Fibroblast of skin of right quadriceps (primary cell): ENCODE measurements around the gene WASF3.

ENCODE experiments used
- DNase-seq: peaks from one replicate; pipeline ENCODE4 v3.0.0-alpha.2; 2013

Gene WASF3

DNA sequence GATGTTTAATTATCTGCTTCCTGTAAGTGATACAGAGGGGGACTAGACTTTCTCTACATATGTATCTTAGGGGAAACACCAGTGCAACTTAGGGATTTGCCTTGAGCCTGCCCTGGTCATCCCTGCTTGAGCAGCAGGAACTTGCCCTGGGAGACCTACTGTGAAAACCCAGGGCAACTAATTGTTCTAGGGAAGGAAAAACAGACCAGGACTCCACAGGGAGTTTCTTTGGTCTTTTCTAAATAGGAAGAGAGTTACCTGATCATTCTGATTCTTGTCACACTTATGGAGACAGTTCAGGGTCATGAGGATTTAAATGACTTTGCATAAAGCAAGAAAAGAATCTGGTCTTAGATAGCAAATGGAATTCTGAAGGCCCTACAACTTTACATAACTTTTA, 89.1 kb downstream of the WASF3 start:
- no peak for DNase-seq

DNA sequence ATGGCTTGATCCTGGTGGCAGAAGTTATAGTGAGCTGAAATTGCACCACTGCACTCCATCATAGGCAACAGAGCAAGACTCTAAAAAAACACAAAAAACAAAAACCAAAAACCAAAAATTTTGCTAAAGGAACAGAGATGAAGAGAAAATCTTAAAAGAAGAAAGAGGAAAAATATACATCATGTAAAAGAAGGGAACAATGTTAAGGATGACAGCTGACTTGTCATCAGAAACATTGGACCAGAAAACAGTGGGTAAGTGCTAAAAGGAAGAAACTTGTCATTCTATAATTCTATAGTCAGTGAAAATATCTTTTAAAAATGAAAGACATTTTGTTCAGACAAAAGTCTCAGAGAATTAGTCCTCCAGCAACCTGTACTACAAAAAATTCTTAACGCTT, 93.8 kb downstream of the WASF3 start:
- DNase-seq, result no peak

DNA sequence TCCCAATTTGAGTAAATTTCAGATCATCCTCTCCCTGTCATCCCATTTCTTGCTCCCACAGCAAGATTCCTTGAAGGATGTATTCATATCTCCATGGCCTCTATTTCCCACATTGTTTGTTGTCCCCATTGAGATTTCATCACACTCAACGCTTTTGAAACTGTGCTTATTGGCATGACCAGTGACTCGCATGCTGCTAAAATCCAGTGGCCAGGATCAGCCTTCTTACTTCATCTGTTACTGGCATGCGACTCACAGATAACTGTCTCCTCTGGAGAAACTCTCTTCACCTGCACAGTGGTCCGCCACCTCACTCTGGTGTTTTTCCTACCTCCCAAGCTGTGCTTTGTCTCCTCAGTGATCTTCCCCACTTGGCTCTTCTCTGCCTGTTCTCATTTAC, 95.8 kb downstream of the WASF3 start:
- DNase-seq, result peak; percentile 32

DNA sequence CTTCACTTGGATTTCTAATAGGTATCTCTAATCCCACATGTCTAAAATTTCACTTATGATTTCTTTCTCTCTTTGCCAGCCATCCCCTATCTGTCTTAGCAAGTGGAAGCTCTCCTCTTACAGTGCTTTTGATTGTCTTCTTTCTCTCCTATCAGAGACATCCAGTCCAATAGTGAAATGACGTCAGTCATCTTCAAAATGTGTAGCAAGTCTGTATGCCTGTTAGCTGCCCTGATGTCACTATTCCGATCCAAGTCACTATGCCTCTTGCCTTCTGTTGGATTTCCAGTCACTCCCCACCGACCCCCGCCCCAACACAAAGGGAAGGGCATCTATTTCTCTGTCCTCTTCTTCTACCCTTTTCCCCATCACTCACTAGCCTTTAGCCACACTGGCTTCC, 96.4 kb downstream of the WASF3 start:
- DNase-seq, result no peak

DNA sequence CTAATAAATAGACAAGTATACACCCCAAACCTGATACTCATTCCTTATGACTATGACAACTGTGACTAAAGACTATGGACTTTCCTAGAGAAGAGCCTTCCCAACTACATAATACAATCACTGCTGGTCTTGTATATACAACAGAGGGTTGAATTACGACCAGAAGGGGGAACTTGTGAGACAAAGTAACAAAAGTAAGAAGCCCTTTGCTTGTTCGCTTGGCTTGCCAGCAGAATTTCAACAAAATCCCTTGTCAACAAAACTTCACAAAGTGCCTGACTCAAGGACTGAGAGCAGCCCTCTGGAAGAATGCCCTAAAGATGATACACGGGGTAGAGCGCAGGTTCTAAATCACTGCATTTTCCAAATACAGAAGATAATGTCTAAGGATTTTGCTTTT, 99.4 kb downstream of the WASF3 start:
- no peak for DNase-seq

DNA sequence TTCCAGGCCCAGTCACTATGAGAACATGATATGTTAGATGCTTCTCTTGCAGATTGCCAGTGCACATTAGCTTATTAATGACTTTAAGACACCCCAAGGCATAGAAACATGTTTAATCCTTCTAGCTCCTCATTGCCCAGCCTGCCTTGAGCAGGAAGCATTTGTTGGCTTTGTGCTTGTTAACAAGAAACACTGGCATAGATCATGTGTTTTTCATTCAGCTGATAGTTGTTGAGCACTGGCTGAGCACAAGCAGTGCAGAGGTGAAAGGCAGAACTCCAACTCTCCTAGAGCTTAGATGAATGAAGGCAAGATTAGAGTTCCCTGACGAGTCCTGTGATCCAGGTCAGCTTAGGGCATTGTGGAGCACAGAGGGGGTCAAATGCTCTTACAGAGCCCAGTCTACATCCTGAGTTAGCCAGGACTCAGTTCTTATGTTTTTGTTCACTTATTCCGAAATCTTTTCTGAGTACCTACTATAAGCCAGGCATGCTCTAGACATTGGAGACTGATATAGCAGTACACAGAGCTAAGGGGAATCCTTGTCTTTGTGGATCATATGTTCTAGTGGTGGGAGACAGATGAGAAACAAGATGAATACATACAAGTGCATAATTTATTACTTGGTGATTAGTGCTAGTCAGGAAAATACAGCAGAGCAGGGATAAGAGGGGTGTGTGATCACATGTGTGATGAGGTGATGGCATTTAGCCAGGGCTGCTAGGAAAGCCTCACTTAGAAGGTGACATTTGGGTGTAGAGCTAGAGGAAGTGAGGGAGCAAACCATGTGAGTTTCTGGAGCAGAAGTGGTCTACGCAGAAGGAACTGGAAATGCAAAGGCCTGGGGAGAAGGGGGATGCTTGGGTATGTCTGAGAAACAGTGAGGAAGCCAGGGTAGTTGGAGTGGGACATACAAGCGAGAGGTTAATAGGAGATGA, 101.2 kb downstream of the WASF3 start:
- DNase-seq, result no peak

DNA sequence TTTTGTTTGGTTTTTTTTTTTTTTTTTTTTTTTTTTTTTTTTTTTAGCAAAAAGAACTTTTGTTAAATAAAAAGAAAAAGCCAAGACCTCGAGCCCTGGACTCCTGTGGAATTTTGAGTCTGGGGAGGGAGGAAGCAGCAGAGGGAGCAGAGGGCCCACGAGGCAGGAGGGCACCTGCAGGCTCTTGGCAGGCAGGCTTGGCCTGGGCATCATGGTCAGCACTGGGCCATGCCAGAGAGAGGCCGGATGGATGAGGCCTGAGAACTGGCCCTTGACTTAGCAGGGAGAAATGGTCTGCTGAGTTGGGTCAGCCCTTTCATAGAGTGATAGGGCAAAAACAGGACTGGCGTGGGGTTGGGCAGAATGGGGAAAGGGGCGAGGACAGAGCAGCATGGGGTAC, 102.7 kb downstream of the WASF3 start:
- no peak for DNase-seq

DNA sequence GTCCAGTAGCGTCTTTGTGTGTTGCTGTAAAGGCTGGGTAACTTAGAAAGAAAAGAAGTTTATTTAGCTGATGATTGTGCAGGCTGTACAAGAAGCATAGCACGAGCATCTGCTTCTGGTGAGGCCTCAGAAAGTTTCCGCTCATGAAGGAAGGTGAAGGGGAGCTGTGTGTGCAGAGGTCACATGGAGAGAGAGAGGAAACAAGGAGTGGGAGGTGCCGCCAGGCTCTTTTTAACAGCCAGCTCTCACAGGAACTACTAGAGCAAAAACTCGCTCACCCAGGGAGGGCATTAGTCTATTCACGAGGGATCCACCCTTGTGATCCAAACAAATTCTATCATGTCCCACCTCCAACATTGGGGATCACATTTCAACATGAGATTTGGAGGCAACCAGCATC, 103.3 kb downstream of the WASF3 start:
- DNase-seq, result no peak

DNA sequence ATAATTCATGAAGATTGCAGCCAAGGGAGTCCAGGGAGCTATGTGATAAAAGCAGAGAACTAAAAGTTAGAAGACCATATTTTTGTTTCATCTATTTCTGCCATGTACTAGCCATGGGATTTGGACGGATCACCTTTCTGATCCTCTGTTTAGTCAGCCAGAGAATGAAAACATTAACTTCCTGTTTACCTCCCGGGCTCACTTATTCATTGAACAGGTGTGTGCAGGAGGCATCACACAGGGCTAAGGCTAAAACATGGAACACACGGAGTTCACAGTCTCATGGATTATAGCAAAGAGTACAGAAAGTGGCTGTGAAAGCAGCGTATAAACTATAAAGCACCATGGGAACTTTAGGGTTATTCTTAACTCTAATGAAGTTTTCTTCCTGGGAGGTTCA, 106.3 kb downstream of the WASF3 start:
- no peak for DNase-seq

DNA sequence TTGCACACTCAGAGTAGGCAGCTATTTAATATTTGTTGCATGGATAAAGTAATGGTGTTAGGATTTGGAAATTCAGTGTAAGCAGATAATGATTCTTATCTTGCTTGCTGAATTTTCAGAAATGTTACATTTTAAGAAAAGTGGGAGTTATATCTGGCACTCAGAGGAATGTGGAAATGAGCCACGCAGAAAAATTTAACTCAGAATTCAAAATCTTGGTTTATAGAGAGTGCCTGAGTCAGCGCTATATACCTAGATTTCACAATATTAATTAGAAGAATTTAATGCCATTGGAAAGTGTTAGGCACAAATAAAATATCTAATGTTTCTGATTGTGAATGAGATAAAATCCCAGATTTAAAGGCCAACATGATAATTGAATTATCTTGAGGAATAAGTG, 106.8 kb downstream of the WASF3 start:
- no peak for DNase-seq

DNA sequence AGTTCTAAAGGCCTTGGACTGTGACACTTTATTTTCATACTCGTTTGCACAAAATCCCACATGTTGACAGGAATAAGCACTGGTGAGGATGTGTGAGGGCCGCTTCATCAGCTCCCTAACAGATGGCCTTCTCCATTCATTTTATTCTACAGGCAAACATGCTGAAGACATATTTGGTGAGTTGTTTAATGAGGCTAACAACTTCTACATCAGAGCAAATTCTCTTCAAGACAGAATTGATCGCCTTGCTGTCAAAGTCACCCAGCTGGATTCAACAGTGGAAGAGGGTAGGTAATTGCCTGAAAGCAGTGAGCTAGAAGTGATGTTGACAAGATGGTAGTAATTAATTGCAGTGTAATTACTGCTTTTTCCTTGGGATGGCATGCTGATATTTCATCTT, 107.4 kb downstream of the WASF3 start:
- DNase-seq, result peak; percentile 42

DNA sequence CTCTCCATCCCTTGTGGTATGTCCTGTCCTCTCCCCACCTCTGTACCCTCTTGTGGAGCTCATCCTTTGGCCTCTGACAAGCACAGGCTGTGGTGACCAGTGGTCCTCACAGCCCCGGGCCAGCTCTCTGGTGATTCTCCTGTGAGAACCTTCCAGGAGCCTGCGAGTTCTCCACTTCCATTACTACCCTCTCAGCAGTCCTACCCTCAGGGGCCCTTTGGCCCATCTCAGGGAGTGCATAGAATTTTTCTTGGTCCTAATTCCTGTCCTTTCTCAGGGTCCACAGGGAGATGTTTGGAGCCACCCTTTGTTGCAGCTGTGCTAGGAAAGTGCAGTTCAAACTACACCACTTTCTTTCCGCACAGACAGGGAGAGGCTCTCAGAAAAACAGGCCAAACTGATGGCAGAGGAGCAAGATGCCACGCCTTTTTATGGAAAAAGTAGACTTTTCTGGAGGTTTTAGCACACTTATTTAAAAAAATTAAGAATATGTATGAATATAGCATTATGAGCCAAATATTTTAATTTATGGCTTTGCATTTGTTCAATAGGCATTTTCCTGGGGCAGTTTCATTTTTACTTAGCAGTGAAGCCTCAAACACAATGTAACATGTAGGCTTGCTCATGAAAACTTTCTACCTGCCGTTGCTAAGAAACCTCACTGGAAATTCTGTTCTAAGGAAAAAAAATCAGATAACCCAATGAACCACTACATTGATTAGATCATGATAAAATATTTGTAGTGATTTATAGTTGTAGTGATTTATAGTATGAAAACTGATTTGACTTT, 111.1 kb downstream of the WASF3 start:
- no peak for DNase-seq

DNA sequence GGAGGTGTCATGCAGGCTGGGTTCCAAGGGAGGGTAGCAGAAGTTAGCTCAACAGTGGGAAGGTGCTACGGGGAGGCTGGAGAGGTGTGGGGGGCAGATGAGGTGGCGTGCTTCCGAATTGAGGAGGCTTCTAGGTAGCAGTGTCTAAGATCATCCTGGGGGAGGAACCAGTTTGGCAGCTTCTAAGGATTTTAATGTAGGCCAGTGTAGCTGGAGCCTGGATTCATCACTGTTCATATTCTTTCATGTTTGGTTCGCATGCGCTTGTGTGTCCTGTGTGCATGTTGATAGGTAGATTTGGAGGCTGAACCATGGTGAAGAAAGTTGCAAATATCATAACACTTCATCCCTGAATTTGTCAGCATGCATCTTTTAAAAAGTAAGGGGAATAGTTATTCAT, 116.4 kb downstream of the WASF3 start:
- DNase-seq, result no peak

DNA sequence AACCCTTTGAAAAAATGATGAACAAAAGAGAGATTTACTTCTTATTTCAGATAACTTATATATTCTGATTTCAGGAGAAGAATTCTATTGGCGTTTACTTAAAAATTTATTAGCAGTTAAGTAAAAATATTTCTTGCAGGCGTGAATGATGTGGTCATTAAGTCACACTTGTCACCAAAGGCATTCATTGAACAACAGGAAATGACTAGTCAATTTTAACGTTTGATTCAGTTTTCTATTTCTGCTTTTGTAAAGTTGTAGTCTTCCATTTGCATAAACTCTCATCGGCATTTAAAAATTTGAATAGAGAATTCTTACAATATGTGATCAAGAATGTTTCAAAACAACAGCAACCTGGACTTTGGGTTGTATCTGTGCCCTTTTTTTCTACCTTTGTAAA, 119.7 kb downstream of the WASF3 start:
- DNase-seq, result no peak

DNA sequence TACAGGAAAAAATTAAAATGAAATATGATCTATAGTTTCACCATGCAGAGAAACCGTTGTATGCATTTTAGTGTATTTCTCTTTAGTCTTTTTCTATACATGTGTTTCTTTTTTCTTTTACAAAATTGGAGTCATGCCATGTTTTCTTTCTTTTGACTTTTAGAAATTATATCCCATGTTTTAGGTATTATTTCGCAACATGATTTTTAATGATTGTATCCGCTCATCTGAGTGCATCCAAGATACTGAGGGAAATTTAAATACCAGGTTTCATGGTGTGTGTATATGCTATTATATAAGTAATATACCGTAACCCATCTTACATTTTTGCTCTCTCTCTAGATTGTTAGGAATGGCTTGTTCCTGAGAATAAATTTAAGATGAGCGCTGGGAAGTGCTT, 120.8 kb downstream of the WASF3 start:
- no peak for DNase-seq

DNA sequence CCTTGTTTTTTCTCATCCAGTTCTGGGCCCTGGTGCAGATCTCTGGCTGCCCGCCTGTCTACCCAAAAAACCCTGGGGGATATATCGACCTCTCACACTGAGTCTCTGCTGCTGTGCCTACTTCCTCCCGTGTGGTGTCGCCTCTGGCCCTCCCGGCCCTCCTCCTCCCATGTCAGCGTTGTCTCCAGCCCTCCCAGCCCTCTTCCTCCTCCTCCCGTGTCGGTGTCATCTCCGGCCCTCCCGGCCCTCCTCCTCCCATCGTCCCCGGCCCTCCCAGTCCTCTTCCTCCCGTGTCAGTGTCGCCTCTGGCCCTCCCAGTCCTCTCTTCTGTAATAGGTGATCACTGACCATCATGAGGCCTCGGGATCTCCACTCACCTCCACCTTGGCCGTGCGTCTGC, 121.3 kb downstream of the WASF3 start:
- DNase-seq, result no peak

DNA sequence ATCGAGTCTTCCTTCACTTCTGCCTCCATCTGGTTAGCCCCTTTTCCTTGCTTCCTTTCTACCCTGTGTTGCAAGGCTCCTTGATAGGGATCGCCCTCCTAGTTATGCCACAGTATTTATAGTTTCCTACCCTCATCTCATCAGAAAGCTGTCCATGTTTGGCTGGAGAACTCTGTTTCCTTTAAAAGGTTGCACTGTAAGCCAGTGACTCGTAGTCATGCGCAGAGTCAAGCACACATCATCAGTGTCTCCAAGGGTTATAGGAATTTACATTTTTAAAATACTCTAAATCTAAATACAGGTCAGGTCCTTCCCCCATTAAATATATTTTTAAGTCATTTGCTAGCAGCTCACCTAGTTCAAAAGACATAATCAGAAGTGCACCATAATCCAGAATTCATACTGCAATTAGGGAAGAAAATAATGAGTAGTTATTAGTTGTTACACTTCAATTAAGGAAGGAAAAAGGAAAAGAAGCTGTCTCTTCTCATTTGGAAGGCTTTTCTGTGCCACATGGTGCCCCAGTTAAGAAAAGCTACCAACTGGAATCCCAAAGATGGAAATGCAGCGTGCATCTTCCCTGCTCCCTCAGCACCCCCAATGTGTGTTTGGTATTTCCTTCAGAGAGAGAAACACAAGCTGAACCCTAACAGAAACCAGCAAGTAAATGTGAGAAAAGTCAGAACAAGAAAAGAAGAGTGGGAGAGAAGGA, 122.1 kb downstream of the WASF3 start:
- DNase-seq, result peak; percentile 76

DNA sequence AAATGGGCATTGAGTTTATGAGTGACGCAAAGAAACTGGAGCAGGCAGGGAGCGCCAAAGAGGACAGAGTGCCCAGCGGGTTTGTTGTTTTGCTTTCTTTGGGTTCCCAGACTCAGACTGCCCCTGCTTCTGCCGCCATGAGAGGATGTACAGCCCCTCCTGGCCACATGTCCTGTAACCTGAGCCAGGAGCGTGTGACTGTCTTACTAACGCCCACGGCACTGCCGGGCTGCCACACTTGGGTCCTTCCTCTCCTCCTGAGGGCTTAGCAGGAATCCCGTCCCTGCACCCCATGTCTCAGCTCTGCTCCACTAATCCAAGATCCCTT, 122.6 kb downstream of the WASF3 start:
- peak; percentile 49 for DNase-seq

DNA sequence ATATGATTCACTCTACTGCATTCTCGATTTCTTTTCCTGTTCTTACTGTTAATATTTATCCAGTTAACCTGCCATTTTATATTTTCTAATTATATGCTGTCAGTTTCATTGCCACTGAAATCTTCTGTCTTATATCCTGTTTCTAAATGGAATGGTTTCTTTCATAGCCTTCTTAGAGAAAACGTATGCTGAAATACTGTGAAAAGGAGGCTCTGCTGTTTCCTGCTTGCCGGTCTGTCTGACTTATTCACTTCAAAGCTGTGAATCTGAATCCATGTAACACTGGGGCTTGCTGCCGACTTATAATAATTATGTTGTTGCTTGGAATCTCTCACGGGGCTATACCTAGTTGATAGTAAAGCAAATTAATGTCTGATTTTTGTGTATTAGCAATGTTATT, 123.1 kb downstream of the WASF3 start:
- no peak for DNase-seq

DNA sequence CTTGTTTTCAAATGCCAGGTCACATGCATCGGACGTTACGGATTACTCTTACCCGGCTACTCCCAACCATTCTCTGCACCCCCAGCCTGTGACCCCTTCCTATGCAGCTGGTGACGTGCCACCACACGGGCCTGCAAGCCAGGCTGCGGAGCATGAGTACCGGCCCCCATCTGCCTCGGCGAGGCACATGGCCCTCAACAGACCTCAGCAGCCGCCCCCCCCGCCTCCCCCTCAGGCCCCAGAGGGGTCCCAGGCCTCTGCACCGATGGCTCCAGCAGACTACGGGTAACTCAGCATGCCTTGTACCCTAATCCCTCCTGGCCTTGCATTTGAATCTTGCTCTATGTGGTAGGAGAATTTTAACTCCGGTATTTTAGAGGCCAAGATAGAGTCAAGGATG, 123.6 kb downstream of the WASF3 start:
- no peak for DNase-seq

DNA sequence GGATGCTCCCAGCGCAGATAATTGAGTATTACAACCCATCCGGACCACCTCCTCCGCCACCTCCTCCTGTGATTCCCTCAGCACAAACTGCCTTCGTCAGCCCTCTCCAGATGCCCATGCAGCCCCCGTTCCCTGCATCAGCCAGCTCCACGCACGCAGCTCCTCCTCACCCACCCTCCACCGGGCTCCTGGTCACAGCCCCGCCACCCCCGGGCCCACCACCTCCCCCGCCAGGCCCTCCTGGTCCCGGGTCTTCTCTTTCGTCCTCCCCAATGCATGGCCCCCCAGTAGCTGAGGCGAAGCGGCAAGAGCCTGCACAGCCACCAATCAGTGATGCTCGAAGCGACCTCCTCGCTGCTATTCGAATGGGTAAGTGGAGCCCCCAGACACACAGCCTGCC, 125.1 kb downstream of the WASF3 start:
- no peak for DNase-seq

DNA sequence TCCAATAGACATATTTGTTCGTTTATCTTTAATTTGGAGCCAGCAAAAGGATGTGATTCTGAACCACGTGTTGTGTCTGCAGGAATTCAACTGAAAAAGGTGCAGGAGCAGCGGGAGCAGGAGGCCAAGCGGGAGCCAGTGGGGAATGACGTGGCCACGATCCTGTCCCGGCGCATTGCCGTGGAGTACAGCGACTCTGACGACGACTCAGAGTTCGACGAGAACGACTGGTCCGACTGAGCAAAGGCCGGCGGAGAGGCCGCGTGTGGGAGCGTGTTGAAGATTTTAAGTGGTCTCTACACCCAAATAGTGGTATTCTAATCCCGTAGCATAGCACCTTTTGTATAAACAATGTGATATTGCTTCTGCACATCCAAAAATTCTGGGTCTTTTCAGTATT, 128.1 kb downstream of the WASF3 start:
- no peak for DNase-seq

DNA sequence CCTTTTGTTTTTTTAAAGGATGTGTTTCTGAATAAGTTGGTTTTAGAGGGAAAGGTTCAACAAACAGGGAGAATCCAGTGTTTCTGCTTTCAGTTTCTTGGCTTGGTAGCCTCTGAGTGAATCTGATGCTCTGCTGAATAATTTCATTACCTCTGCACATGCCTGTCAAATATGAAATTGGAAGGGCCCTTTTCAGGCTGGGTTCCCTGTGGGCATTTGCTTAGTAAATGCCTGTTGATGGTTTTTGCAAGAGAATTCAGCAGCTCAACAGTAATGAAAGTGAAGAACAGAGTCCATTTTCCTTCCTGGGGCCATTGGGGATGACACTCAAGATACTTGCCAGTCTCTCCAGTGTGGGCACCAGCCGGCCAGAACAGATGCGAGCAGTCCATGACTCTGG, 128.8 kb downstream of the WASF3 start:
- no peak for DNase-seq

DNA sequence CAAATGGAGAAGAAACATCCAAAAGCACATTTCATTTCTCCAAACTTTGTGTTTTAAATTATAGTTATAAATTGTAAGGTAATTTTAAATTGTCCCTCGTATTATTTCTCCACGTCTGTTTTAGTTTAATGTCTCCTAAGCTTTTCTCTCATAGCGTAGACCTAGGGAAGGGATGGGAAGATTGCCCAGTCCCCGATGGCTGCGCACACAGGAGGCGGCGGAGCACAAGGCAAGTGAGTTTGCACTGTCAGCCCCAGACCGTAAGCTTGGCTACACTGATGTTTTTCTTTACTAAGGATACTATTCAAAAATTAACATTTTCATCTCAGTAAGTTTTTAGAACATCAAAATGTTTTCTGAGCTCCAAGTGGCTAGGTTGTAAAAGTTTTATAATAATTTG, 130.8 kb downstream of the WASF3 start:
- no peak for DNase-seq
